ENCODE measurements around the gene LRRIQ1.
"Not testable (repeated sequence)": the region's sequence is repeated elsewhere in the genome, so short reads cannot be mapped to it uniquely, and the experiment has no call there.

LRRIQ1 gene

DNA sequence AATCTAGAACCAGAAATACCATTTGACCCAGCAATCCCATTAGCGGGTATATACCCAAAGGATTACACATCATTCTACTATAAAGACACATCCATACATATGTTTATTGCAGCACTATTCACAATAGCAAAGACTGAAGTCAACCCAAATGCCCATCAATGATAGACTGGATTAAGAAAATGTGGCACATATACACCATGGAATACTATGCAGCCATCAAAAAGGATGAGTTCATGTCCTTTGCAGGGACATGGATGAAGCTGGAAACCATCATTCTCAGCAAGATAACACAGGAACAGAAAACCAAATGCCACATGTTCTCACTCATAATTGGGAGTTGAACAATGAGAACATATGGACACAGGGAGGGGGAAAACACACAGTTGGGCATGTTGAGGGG lies 188.2 kb downstream of the LRRIQ1 start:
- not testable (repeated sequence) for DNase-seq

DNA sequence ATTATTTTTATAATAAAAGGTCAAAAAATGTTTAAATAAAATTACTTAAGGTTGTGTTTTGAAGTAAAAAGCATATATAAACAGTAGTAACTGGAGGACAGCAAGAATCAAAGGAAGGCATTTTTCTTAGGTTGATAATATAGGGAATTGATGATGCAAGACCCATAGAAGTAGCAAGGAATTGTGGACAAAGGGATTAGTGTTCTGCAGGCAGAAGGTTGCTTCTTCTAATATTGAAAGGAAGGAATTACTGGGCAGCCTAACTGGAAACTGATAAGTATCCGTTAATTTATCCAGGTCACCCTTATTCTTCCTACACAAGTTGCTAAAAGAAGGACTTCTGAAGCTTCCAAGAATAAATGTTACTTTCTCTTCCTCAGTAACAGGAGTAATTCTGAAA lies 189.3 kb downstream of the LRRIQ1 start:
- no peak for DNase-seq

- DNase-seq, result no peak
Measured at GRCh38 chr12:85237327-85237726, 201.2 kb downstream of the LRRIQ1 start.

- DNase-seq, result no peak
Measured at GRCh38 chr12:85244561-85244960, 208.4 kb downstream of the LRRIQ1 start.

GRCh38 chr12:85253853-85254252 lies 217.7 kb downstream of the LRRIQ1 start:
- no peak for DNase-seq

DNA sequence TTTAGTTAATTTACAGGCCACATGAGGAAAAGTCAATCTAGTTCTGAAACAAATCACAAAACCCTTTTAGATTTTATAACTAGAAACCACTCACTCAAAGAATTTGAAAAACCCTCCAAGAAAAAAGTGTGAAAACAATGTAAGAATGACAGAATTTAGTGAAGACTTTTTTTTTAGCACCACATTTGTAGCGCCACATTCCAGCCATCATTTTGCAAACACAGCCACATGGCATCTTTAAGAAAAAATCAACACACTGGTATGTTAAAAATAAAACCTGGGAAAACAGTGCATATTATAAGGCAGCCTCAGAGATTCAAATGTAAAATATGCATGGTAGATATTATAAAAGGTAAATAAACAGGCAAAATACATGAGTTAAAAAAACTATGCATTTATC lies 221.5 kb downstream of the LRRIQ1 start:
- no peak for DNase-seq

- DNase-seq, result no peak
Measured at GRCh38 chr12:85260447-85260846, 224.3 kb downstream of the LRRIQ1 start.

DNA sequence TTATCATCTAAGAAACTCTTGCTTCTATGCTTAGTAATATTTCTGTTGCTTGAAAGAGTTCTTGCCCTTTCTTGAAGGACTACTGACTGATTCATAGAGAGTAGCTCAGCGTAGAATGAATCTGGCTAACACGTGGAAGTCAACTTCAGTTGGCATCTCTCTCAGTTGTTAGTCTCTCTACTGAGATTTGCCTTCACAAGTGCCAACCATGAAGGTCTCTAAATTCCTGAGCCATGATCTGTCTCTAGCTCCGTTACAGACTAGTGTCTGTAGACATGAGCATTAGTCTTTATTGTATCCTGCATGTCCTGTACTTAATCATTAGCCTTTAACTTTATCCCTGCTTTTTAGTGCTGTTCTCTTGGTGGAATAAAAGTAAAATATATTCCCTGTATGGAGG lies 224.7 kb downstream of the LRRIQ1 start:
- no peak for DNase-seq

DNA sequence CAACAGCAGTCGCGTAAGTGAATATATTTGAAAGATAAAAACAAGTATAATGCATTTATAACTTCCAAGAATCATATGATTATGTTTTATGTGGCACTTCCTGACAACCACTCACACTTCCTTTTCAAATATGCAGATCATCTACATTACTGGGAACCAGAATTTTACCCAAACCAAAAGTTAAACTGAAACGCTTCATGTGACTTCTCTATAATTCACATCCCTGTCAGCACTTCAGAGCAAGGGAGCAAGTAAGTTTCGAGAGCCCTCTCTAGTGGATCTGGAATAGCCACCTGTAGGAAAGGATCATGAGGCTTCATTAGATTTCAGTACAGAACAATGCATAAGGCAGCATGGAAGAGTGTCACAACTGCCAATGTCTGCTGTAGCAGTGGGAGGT lies 230.2 kb downstream of the LRRIQ1 start:
- no peak for DNase-seq

- DNase-seq, result no peak
Measured at GRCh38 chr12:85273381-85274314, 237.5 kb downstream of the LRRIQ1 start.

- DNase-seq, result no peak
Measured at GRCh38 chr12:85274315-85274651, 238.1 kb downstream of the LRRIQ1 start.

- DNase-seq, result no peak
Measured at GRCh38 chr12:85275374-85275773, 239.2 kb downstream of the LRRIQ1 start.

DNA sequence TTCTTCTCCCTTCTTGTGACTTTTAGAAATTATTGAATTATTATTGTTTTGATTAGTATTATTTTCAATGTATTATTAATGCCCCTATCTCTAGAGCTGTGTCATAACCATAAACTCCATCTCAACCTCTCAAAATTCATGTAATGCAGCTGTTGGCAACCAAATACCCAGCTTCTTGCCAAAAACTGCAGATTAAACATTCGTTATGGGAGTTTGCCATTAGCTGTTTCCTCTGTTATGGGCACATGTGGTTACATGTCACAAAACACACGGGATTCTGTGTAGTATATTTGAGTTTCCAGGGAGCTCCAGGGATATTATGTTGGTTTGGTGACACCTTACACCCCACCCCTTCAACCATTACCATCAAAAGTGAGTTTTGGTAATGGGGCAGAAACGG lies 241.0 kb downstream of the LRRIQ1 start:
- DNase-seq, result no peak

DNA sequence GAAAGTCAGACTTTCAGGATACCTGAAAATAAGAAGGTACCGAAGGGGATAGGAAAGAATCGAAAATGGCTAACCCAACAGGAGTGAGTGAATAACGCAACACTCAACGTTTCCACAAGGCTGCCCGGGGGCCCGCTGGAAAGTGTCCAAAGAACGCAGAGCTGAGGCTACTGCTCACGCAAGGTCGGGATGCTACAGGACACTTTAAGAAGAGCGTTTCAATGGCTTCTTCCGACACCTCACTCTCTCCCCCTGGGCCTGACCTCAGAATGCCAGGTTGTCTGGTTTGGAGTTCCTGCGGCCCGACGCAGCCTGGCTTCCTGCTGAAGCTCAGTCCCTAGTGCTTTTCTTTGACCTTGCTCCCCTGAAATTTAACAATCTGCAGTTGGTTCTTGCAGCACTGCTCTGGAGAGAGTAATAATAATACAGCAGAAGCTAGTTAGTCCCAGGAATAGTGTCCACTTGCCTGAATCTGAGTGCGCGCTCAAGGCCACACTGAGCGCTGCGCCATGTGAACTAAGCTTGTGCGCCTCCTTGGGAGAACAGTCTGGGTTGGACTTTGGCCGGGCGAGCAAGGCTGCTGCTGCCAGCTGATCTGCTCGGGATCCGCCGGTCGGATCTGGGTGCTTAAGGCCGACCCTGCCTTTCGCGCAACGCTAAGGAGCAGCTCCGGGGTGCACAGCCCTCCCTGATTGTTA lies 241.9 kb downstream of the LRRIQ1 start:
- DNase-seq, result no peak

GRCh38 chr12:85278598-85279448 lies 242.7 kb downstream of the LRRIQ1 start:
- DNase-seq, result no peak

DNA sequence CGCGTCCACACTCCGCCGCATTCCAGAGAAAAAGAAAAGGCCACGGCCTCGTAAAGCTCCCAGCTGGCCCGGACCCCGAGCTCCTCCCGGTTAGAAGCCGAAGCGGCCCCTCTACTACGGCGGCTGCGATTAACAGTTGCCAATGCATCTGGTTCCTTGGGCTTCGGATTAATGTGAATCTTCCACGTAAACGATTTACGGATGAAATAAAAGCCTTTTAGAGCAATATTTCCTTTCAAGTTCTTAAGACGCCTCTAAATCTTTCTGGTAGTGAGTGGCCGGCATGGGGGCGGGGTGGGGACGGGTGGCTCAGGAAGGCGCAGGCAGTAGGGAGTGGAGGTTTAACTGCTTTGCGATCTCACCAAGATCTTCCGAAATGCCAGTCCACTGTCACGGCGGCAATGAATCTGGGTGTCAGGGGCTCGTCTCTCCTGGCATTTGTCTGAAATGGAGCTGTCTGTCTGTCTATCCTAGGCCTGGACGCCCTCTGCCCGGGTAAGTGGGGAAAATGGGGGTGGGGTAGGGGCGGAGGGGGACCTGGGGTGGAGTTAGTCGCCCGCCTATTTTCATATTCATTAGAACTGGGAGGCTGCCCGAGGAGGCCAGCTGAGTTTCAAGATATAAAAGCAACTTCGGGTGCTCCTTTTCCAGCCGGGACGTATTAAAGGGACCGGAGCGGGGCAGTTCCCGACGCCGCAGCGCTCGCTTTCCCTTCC lies 243.5 kb downstream of the LRRIQ1 start:
- no peak for DNase-seq

DNA sequence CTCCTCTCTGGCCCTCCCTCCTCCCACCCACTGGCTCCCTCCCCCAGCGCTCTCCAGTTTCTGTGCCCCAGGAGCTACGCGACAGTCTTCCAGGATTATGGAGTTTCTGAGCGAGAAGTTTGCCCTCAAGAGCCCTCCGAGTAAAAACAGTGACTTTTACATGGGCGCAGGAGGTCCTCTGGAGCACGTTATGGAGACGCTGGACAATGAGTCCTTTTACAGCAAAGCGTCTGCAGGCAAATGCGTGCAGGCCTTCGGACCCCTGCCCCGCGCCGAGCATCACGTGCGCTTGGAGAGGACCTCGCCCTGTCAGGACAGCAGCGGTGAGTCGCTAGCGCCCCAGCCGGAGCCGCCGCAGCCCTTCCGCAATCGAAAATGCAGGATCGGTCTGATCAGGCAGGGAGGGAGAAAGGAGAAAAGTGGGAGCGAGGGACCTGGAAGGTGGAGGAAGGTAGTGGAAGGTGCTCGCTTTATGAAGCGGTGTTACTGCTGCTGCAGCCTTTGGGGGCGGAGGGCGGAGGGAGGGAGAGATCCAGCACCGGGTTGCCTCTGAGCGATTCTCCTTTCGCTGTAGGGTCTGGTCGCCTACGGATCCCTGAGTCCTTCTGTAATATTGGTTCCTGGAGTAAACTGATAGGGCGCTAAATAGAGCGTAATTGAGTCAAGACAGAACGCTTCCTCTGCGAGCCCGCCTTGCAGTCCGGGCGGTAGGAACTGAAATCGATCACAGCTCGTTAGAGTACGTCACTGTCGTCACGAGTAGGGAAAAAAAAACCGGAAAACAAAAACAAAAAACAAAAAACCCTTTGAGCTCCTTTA lies 244.2 kb downstream of the LRRIQ1 start, which contains the start of gene ALX1:
ALX1 (plus strand) TSS at position 56 of the 819 bp plus-strand sequence; CDS start at position 98, 42 bp downstream.
- no peak for DNase-seq

GRCh38 chr12:85280984-85281630 lies 245.0 kb downstream of the LRRIQ1 start:
- DNase-seq, result no peak

- no peak for DNase-seq
Measured at GRCh38 chr12:85281636-85282312, 245.6 kb downstream of the LRRIQ1 start.

GRCh38 chr12:85283560-85283959 lies 247.4 kb downstream of the LRRIQ1 start:
- DNase-seq, result no peak
